ENCODE data around the gene RAB38.

RAB38 gene

DNA sequence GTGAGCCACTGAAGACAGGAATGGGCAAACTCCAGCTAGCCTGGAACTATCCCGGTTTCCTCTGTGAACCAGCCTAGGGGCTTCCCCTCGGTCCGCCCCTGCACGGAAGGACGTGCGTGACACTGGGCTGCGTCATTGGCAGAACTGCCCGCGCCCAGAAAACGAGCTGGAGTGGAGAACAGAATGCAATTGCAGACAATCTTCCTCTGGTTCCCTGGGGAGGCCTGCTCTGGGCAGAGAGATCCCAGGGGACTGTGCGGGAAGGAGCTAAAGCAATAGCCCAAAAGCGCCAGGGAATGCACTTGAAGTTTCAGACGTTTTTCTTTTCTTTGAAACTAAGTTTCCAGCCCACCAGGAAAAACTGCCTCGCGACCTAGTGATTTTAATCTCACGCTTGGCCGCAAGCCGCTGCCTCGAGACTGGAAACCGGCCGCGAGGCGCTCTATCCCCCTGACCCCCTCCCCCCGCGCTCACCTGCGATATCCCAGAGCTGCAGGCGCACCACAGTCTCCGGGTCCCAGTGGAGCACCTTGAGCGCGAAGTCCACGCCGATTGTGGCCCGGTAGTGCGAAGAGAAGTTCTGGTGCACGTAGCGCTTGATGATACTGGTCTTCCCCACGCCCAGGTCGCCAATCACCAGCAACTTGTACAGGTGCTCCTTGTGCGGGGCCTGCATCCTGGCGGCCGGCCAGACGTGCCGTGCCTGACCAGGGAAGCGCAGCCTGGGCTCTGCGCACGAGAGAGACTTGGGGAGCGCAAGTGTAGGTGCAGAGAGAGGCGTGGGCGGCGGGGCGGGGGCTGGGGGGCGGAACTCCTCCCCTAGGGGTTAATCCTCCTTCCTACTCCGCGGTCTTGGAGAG is at the start of gene RAB38:
Gene RAB38 (minus strand): TSS at position 735 of the 860 bp plus-strand sequence. CDS start 59 bp downstream, at position 676.
- DNase-seq (ENCODE audit: low spot score): peak; percentile 71

DNA sequence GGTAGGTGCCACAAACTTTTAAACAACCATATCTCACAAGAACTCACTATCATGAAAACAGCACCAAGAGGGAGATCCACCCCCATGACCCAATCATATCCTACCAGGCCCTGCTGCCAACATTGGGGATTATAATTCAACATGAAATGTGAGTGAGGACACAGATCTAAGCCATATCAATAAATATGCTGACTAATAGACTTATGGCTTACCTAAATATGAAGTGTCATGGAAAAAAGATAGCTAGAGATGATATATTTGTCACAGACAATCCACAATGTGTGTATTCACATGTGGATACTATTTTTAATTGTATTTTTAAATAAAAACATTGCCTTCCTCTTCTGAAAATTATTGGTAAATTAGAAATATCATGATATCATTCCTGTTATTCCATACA is 38.2 kb upstream of the RAB38 start:
- DNase-seq (ENCODE audit: low spot score): no peak

DNA sequence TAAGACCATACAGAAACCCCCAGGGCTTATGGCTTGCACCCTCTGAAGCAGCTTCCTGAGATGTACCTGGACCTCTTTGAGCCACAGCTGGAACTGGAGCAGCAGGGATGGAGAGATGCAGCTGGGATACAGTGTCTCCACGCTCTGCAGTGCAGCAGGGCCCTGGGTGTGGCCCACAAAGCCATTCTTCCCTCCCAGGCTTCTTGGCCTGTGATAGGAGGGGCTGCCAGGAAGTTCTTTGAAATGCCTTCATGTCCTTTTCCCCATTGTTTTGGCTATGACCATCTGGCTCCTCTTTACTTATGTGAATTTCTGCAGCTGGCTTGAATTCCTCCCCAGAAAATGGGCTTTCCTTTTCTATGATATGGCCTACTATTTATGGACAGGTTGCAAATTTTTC is 37.1 kb upstream of the RAB38 start:
- no peak for DNase-seq (ENCODE audit: low spot score)

DNA sequence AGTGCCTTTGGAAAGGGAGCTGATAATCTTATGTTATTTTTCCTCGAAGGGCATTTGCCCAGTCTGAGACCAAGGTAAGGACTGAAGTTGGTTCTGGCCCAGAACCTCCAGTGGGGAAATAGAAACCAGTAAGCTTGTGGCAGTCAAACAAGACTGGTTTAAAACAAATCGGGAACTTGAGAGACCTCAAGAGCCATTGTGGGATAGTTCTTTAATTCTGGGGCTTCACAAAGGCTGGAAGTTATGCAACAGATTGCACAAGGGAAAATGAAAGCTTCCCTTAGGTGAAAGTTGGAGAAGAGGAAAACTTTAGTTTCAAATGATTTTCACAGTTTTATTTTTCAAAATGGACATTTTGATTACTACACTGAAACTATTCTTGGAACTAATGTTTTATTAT is 33.5 kb upstream of the RAB38 start:
- DNase-seq (ENCODE audit: low spot score): no peak

DNA sequence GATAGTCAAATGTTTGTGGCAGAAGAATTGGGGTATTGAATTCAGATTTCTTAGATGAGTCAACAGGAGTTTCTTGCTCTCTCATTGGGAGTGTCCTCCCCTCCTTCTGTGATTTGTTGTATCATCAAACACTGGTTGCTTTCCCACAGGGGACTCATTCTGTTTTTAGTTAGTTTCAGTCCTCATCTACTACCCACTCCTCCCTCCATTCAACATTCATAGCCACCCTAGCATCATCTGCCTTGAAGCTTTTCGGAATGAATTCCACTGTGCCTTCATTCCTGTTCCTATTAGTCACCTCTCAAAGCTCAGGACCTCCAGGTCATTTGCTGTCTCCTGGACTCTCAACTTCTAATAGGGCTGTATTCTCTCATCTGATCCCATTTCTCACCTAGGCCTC is 31.5 kb upstream of the RAB38 start:
- DNase-seq (ENCODE audit: low spot score): no peak

DNA sequence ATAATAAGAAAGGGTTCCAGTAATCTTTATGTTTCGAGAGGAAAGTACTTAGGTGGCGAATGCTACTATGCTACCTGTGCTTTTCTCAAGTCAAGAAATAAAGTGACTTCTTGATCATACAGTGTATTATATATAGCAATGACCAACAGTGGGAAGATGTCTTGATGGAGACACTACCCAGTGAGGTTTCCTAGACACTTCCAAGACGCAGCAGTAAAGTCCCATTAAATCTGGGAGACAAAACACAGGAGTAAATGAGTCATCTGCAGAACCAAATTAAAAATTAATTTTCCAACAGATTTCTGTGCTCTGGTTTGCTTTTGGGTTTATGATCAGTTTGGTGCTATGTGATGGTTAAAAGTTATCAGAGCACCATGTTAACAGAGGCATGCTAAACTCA is 29.1 kb upstream of the RAB38 start:
- DNase-seq (ENCODE audit: low spot score): no peak

DNA sequence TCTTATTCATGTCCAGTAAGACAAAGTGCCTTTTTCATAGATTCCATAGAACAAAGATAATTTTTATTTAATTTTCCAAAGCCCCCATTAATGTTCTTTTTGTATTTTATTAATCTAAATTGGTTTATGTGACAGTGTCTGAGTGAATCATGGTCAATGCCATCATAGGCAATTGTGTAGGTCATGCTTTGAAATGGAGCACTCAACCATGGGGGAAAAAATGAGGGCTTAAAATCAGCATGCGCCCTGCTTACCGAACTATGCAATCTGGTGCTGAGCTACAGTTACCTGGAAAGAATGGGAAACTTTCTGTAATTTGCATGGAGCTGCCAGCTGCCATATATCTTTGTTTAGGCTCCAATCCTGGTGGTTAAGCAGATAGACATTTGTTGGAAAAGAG is 28.4 kb upstream of the RAB38 start:
- DNase-seq (ENCODE audit: low spot score): no peak

DNA sequence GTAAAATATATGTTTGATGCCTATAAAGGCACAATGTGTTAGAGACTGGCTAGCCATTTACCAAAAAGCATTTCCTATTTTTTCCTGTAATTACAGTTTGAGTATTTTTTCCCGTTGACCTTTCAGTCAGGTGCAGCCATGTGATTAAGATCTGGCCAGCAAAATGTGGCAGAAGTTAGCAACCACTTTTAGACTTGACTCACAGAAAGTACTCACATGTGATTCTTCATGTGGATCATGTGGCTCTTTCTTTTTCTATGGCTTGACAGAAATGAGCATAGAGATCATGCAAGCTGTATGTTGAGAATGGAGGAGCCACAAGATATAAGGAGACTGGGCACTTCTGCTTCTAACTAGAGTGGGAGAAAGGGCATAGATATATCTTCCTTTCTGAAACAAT is 27.3 kb upstream of the RAB38 start:
- no peak for DNase-seq (ENCODE audit: low spot score)

DNA sequence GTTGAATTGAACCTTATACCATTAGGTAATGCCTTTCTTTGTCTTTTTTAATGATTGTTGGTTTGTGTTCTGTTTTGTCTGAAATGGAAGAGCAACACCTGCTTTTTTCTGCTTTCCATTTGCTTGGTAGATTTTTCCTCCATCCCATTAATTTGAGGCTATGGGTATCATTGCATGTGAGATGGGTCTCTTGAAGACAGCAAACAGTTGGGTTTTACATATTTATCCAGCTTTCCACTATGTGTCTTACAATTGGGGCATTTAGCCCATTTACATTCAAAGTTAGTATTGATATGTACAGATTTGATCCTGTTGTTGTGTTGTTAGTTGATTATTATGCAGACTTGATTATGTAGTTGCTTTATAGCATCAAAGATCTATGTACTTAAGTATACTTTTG is 21.1 kb upstream of the RAB38 start:
- DNase-seq (ENCODE audit: low spot score): no peak

DNA sequence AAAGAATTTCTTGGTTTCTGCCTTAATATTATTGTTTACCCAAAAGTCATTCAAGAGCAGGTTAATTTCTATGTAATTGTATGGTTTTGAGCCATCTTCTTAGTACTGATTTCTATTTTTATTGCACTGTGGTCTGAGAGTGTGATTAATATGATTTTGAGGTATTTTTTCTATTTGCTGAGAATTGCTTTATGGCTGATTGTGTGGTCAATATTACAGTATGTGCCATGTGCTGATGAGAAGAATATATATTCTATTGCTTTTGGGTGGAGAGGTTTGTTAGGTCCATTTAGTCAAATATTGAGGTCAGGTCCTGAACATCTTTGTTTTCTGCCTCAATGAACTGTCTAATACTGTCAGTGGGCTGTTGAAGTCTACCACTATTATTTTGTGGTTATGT is 20.7 kb upstream of the RAB38 start:
- DNase-seq (ENCODE audit: low spot score): no peak

DNA sequence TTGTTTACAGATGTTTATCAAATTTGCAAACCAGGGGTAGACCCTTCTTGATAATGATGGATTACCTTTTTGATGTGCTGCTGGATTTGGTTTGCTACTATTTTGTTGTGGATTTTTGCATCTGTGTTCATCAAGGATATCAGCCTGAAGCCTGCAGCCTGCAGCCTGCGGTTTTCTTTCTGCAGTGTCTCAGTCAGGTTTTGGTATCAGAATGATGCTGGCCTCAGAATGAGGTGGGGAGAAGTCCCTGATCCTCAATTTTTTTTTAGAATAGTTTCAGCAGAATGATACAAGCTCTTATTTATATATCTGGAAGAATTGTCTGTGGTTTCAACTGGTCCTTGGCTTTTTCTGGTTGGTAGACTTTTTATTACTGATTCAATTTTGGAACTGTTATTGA is 19.7 kb upstream of the RAB38 start:
- no peak for DNase-seq (ENCODE audit: low spot score)

DNA sequence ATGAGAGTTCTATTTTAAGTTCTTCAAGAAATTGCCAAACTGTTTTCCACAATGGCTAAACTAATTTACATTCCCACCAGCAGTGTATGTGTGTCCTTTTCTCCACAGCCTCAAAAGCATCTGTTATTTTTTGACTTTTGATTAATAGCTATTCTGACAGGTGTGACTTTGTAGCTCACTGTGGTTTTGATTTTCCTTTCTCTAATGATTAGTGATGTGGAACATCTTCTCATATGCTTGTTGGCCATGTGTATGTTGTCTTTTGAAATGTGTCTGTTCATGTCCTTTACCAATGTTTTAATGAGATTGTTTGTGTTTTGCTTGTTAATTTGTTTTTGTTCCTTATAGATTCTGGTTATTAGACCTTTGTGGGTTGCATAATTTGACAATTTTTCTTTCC is 18.0 kb upstream of the RAB38 start:
- no peak for DNase-seq (ENCODE audit: low spot score)

DNA sequence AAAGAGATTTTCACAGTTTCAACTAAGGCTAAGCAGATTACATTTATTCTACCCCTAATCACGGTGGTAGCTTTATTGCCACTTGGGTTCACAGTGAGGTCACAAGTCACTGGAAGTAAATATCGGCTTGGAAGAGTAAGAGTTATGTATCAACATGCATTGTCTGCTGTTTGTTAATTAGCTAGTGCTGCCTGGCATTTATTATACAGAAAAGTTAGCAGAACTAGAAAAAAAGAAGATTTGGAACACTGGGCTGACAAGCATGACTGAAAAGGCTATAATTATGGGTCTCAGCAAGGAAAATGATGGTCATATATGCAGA is 13.7 kb upstream of the RAB38 start:
- no peak for DNase-seq (ENCODE audit: low spot score)

DNA sequence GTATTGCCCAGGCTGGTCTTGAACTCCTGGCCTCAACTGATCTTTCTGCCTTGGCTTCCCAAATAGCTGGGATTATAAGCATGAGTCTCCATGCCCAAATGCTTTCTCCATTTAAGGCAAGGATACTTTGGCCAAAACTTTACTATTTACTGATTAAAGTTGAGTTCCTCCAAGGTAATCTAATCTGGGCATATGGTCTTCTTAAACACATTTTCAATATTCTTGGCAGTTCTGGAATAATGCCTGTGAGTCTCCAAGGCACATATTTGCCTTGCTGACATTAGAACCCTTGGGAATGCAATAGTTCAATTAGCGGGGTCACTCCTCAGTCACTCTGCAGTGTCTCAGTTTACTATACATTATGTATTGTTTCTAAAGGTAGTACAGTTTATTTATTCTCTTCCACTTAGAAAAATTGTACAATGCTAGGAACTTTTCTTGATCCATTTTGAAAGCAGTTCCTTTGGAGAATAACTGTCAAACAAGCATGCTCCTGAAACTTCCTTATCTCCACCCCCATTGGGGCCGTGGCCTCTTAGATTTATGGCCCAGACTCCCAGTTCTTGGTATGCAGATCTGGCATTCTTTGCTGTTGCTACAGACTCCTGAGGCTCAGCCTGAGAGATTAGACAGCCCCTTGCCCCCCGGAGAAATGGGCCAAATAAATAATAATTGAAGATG is 13.1 kb upstream of the RAB38 start:
- no peak for DNase-seq (ENCODE audit: low spot score)

DNA sequence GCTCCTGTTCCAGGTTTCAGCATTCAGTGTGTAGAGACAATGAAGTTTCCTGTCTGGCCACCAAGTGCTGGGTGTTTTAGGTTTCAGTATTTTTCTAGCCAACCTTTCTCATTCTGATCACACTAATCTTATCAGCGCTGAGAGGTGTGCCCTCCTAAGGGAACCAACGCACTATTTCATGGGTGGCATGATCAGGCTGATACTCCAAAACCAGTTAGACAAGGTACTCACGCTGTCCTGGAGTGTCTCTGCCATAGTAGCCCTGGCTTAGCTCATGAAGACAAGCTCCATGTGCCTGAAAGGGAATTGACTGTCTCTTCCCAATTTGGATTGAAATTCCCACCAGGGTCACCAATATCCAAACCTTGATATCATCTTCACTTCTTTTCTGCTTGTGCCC is 8.0 kb upstream of the RAB38 start:
- no peak for DNase-seq (ENCODE audit: low spot score)

DNA sequence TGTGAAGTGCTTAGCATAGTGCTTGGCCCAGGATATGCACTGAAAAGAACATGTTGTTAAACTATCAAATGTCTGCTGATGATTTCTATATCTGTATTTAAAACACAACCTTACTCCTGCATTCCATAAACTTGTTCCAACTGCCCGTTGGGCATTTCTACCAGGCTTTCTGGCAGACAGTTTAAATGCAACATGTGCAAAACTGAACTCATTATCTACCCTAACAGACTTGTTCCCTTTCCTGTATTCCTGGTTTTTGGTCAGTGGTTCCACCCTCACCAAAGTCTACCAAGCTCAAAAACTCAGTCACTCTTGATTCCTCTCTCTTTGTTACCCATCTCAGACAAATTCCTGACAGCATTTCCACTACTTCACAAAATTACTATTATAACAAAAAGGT is 6.5 kb upstream of the RAB38 start:
- DNase-seq (ENCODE audit: low spot score): no peak

DNA sequence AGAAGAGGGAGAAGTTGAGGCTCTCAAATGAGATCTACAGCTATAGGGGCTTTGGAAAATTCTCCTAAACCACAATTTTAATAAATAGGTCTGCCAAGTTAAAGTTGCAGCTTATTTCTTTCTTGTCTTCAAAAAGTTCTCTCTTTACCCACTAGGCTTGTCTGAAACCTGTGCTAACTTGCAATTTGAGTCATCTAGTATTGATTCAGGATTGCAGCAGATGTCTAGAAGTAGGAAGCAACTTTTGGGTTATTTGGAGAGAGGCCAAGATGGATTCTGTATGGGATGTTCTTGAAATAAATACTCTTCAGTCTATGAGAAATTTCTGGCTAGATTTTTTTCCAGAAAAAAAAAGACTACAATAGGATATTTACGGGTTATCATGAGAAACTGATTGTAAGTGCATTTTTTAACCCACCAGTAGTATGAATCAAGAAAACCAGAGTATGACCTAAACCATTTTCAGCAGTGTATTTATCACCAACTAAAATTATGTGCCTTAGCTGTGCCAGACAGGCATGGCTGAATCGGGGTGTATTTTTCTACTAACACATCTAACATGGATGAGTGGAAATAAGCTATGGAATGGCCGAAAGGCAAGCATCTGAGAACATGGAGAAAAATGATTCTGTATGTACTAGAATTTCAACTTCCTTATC is 4.9 kb upstream of the RAB38 start:
- no peak for DNase-seq (ENCODE audit: low spot score)

DNA sequence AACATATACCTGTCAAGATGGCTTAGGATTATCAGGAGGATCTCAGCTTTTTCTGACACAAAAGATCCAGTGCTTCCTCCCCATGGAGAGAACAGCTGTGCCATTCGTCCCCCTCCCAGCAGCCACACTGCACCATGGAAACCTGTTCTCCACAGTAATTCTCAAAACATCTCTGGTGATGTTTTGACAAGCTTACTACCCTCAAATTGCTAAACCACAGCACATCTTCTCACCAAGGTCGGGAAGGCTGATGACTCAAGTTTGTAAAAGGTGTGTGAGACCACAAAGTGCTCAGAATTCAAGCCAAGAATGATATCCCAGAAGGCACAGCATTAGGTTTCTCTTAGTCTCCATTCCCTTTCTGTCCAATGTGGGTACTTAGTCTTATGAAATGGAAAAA is 3.9 kb upstream of the RAB38 start:
- DNase-seq (ENCODE audit: low spot score): no peak

DNA sequence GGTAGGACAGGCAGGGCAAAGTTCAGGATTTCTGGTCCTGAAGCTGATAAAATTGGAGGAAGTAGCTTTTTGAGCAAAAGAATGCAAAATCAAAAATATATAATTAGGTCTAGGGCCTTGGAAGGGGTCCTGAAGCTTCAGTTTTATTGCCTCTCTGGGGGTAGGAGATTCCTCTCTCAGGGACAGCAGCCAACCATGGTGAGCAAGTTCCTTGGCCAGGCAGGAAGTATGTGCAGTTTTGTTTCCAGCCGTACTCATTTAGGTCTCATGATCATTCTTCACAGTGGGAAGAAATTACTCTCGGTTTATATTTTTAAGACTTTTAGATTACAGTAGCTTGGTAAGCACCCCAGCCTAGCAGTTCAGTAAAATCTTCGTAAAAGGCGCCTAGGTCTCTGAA is 2.9 kb upstream of the RAB38 start:
- DNase-seq (ENCODE audit: low spot score): no peak

DNA sequence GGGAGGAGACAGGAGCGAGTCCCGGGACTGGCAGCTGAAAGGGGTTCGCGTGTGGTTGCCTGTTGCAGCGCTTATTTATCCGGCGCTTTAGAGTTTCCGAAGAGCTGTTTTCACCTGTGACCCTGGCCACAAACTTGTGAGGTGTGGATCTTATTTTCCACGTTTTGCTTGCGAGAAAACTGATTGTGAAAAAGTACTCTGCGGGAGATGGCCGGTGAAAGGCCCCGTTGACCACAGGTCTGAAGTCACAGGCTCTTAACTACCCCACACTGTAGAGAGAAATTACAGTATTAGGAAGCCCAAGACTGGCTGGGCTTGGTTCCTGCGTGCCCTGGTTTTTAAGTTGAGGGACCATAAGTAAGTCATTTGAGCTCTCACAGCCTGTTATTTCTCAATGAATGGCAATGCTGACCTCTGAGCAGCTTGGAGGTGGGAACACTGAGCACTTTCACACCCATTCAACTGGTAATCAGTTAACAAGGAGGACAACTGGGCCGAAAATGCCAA is 379 bp upstream of the RAB38 start:
- DNase-seq (ENCODE audit: low spot score): no peak

DNA sequence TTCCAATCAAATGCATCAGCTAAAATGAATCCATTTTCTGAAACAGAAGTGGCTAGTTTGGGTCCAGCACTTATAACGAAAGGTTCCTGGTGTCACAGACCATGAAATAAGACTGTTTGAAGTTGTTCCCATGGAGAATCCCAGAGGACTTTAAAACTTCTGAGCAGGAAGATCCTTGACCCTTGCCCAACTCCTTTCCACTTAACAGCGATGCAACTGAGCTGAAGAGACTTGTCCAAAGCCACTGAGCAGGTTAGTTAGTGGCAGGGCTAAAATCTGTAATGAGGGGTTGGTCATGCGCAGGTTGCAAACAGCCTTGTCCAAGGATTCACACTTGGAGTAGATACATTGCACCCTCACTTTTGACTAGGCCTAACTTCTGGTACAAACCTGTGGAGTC is 1.3 kb downstream of the RAB38 start:
- DNase-seq (ENCODE audit: low spot score): no peak

DNA sequence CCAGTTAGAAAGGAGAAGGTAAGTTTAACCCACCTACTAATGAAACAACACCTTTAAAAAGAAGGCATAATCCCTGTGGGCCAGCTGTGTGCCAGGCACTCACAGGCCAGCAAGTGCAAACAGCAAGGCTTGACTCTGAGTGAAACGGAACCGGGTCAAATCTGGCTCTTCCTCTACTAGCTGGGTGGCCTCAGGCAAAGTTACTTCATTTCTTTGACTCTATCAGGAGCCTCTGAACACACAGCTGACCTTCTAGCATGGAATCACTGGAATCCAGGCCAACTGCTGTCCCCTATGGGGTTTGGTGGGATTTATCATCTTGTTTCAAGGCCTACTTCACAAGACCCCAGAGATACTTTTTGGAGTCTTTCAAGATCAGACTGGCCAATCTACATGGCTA is 3.3 kb downstream of the RAB38 start:
- DNase-seq (ENCODE audit: low spot score): no peak

DNA sequence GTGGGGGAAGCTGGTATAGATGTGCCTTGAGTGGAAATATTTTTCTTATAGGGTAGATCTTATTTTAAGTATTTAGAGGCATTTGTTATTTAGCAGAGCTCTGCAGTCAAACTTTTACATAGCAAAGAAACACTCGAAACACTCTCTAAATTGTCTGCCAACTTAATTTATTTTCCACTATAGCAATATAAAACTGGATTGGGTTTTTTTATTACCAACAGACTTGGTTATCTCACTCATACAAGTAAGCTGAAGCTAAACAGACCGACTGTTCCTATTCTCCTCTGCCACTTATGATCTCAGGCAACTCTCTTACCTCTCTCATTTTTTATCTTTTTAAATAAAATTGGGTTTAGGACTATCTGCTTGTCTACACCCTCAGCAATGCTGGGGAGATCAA is 4.6 kb downstream of the RAB38 start:
- DNase-seq (ENCODE audit: low spot score): no peak
